ENCODE data around the gene COX19. TPM values are rescaled to one million over a fixed set of nuclear protein-coding genes. Genes with fewer than 3 reads are reported as not detected.

Gene COX19
- total and polyA plus RNA-seq, 2 of the 13 experiments (the other 11 are each of a cell fraction or from before 2014, with no cell fraction given) = 11.5 to 21.7 TPM

- H4K20me1 ChIP-seq (ENCODE audit: insufficient read depth, low read length) = no peaks in the 10 kb centered on the region
- no peaks in the 10 kb centered on the region for H3K9me3 ChIP-seq (ENCODE audit: low read length)
- H3K27ac ChIP-seq (ENCODE audit: extremely low read length, insufficient read depth, low read length) = peak within 1 kb of the TSS; percentile 80
- no CpG with 5 or more reads among the region's 34 CpGs for WGBS (ENCODE audit: low lambda C conversion rate)
- peaks cover 80% of the 10 kb centered on the region for H3K4me1 ChIP-seq (ENCODE audit: insufficient read depth, low read length)
- intact Hi-C loops (cut with micrococcal nuclease; ENCODE audit: unreplicated experiment) = no loop called here
- DNase-seq (ENCODE audit: low spot score) = peak; percentile 53
- peaks cover 40% of the 10 kb centered on the region for H3K79me2 ChIP-seq (ENCODE audit: insufficient read depth, low read length)
- ChIA-PET POLR2A (interaction anchor here (0.7 to 3.3 kb wide), 11 partner anchors 9 to 186 kb away, joined by 3 to 57 read pairs (median 5); partner anchors contain the start of gene COX19), CTCF (ENCODE audit: low intra/inter-chr PET ratio, low total read pairs) (interaction anchor here (1.0 to 1.1 kb wide), 2 partner anchors 18 to 61 kb away, joined by 3 read pairs; no protein-coding TSS in a partner anchor)
- ATAC-seq = peak; percentile 58
- no peak for FAIRE-seq
- no peaks in the 10 kb centered on the region for H3K27me3 ChIP-seq (ENCODE audit: control insufficient read depth in 1 of 2, insufficient read depth in 2 of 2, low read length in 2 of 2)
- peak within 1 kb of the TSS; percentile 98 for H3K4me2 ChIP-seq (ENCODE audit: low read depth, low read length)
- peak within 1 kb of the TSS; percentile 91 for H3K9ac ChIP-seq (ENCODE audit: insufficient read depth, low read depth, low read length)
- H3K36me3 ChIP-seq (replicated peaks in 1 of 2; ENCODE audit: control insufficient read depth in 1 of 2, insufficient read depth in 2 of 2, low read length in 2 of 2) = peaks cover 8 to 16% of the 10 kb centered on the region in 2 experiments; a peak in 3 of 5 replicates
- peak within 1 kb of the TSS; percentile 59 to 86 (median 71) for H3K4me3 ChIP-seq (replicated peaks in 1 of 3; ENCODE audit: insufficient read depth in 1 of 3, low read depth in 2 of 3, low read length in 3 of 3)
- no peak within 1 kb of the TSS for H2AFZ ChIP-seq (ENCODE audit: low read length)
- in situ Hi-C loops (cut with HindIII; ENCODE audit: extremely low pct_ligation_motif_present, low pct_unique_long_range_greater_than_20kb) = no loop called here
- no TSS peak for BruUV-seq (replicated peaks)
- TF ChIP-seq TMF1 (CRISPR knock-in tag; IDR thresholded peaks at IDR 0.05; ENCODE audit: low read depth) = 0 out of 2 replicates have a peak, but pooled peaks have one; percentile 68
- peak; percentile 56; the same call in 1 of the 2 replicates for TF ChIP-seq CBFB (CRISPR knock-in tag; IDR thresholded peaks at IDR 0.05)
- TF ChIP-seq GABPB1 (CRISPR knock-in tag; IDR thresholded peaks at IDR 0.05) = peak; percentile 70
- TF ChIP-seq, protein P1, sequence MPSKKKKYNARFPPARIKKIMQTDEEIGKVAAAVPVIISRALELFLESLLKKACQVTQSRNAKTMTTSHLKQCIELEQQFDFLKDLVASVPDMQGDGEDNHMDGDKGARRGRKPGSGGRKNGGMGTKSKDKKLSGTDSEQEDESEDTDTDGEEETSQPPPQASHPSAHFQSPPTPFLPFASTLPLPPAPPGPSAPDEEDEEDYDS (CRISPR knock-in tag; IDR thresholded peaks at IDR 0.05) = peak; percentile 78
- peak; percentile 73 for TF ChIP-seq POLR2AphosphoS5 (IDR thresholded peaks at IDR 0.05; ENCODE audit: low read depth, low read length)
- peak; percentile 69; the same call in 1 of the 2 replicates for TF ChIP-seq ZBTB7B (CRISPR knock-in tag; IDR thresholded peaks at IDR 0.05)
- TF ChIP-seq SNAPC2 (CRISPR knock-in tag; IDR thresholded peaks at IDR 0.05) = 0 out of 2 replicates have a peak, but pooled peaks have one; percentile 73
- TF ChIP-seq NFE2L1 (CRISPR knock-in tag; IDR thresholded peaks at IDR 0.05; ENCODE audit: borderline replicate concordance) = no peak
- TF ChIP-seq TEAD3 (CRISPR knock-in tag; optimal IDR thresholded peaks at IDR 0.05; ENCODE audit: borderline replicate concordance) = peak; percentile 73
- TF ChIP-seq ZNF772 (CRISPR knock-in tag; IDR thresholded peaks at IDR 0.05) = no peak
- peak; percentile 64; the same call in 1 of the 2 replicates for TF ChIP-seq ZNF331 (CRISPR knock-in tag; IDR thresholded peaks at IDR 0.05)
- TF ChIP-seq DR1 (CRISPR knock-in tag; IDR thresholded peaks at IDR 0.05) = peak; percentile 68; the same call in 1 of the 2 replicates
- TF ChIP-seq, protein P2, sequence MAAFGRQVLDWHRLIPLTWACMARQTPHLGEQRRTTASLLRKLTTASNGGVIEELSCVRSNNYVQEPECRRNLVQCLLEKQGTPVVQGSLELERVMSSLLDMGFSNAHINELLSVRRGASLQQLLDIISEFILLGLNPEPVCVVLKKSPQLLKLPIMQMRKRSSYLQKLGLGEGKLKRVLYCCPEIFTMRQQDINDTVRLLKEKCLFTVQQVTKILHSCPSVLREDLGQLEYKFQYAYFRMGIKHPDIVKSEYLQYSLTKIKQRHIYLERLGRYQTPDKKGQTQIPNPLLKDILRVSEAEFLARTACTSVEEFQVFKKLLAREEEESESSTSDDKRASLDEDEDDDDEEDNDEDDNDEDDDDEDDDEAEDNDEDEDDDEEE (CRISPR knock-in tag; IDR thresholded peaks at IDR 0.05) = peak; percentile 38; the same call in 1 of the 2 replicates
- TF ChIP-seq CREM (IDR thresholded peaks at IDR 0.05) = 0 out of 2 replicates have a peak, but pooled peaks have one; percentile 4
- TF ChIP-seq CREM (CRISPR knock-in tag; IDR thresholded peaks at IDR 0.05) = no peak
- TF ChIP-seq, protein P3, sequence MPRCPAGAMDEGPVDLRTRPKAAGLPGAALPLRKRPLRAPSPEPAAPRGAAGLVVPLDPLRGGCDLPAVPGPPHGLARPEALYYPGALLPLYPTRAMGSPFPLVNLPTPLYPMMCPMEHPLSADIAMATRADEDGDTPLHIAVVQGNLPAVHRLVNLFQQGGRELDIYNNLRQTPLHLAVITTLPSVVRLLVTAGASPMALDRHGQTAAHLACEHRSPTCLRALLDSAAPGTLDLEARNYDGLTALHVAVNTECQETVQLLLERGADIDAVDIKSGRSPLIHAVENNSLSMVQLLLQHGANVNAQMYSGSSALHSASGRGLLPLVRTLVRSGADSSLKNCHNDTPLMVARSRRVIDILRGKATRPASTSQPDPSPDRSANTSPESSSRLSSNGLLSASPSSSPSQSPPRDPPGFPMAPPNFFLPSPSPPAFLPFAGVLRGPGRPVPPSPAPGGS (CRISPR knock-in tag; IDR thresholded peaks at IDR 0.05) = peak; percentile 47; the same call in 1 of the 2 replicates
- TF ChIP-seq, protein P4, sequence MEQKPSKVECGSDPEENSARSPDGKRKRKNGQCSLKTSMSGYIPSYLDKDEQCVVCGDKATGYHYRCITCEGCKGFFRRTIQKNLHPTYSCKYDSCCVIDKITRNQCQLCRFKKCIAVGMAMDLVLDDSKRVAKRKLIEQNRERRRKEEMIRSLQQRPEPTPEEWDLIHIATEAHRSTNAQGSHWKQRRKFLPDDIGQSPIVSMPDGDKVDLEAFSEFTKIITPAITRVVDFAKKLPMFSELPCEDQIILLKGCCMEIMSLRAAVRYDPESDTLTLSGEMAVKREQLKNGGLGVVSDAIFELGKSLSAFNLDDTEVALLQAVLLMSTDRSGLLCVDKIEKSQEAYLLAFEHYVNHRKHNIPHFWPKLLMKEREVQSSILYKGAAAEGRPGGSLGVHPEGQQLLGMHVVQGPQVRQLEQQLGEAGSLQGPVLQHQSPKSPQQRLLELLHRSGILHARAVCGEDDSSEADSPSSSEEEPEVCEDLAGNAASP (CRISPR knock-in tag; IDR thresholded peaks at IDR 0.05; ENCODE audit: borderline replicate concordance) = 0 out of 2 replicates have a peak, but pooled peaks have one; percentile 21
- 0 out of 2 replicates have a peak, but pooled peaks have one; percentile 11 for TF ChIP-seq MEF2D (CRISPR knock-in tag; IDR thresholded peaks at IDR 0.05)
- TF ChIP-seq BORCS8-MEF2B (CRISPR knock-in tag; IDR thresholded peaks at IDR 0.05) = peak; percentile 62; the same call in 1 of the 2 replicates
- peak; percentile 83; the same call in 1 of the 2 replicates for TF ChIP-seq ZNF430 (CRISPR knock-in tag; IDR thresholded peaks at IDR 0.05)
Measured at GRCh38 chr7:983004-983615, 7.8 kb upstream of the COX19 start, which contains the start of gene CYP2W1. CYP2W1 (plus strand) TSS chr7:983181; CDS start chr7:983212, 31 bp downstream.
